Central memory CD4-positive, alpha-beta T cell (primary cell): ENCODE data around the gene GRIN2A.
"Not testable (repeated sequence)": the region's sequence is repeated elsewhere in the genome, so short reads cannot be mapped to it uniquely, and the experiment has no call there.

ENCODE experiments used
- DNase-seq: peaks from one replicate; pipeline ENCODE4 v3.0.0; 2022

GRIN2A gene

GRCh38 chr16:9908613-9909012 is 273.6 kb downstream of the GRIN2A start:
- no peak for DNase-seq

GRCh38 chr16:9907752-9908151 is 274.5 kb downstream of the GRIN2A start:
- DNase-seq: no peak

GRCh38 chr16:9906218-9906617 is 276.0 kb downstream of the GRIN2A start:
- DNase-seq: no peak

- no peak for DNase-seq
These were observed 277.7 kb downstream of the GRIN2A start for GRCh38 chr16:9904526-9904925.

- DNase-seq: no peak
These were observed 281.7 kb downstream of the GRIN2A start for GRCh38 chr16:9900576-9900975.

GRCh38 chr16:9898555-9898954 is 283.7 kb downstream of the GRIN2A start:
- DNase-seq: no peak

GRCh38 chr16:9898124-9898523 is 284.1 kb downstream of the GRIN2A start:
- DNase-seq: no peak

- no peak for DNase-seq
These were observed 286.4 kb downstream of the GRIN2A start for GRCh38 chr16:9895817-9896216.

GRCh38 chr16:9885876-9886275 is 296.4 kb downstream of the GRIN2A start:
- DNase-seq: no peak

GRCh38 chr16:9885467-9885866 is 296.8 kb downstream of the GRIN2A start:
- DNase-seq: no peak

- DNase-seq: not testable (repeated sequence)
These were observed 306.2 kb downstream of the GRIN2A start for GRCh38 chr16:9875981-9876380.

GRCh38 chr16:9874219-9874618 is 308.0 kb downstream of the GRIN2A start:
- DNase-seq: no peak

- no peak for DNase-seq
These were observed 311.3 kb downstream of the GRIN2A start for GRCh38 chr16:9870962-9871361.

- no peak for DNase-seq
These were observed 312.5 kb downstream of the GRIN2A start for GRCh38 chr16:9869776-9870175.

GRCh38 chr16:9868606-9869149 is 313.6 kb downstream of the GRIN2A start:
- DNase-seq: no peak

GRCh38 chr16:9867176-9867575 is 315.1 kb downstream of the GRIN2A start:
- no peak for DNase-seq

GRCh38 chr16:9864461-9864860 is 317.8 kb downstream of the GRIN2A start:
- no peak for DNase-seq

- DNase-seq: no peak
These were observed 319.9 kb downstream of the GRIN2A start for GRCh38 chr16:9862327-9862726.

- no peak for DNase-seq
These were observed 321.4 kb downstream of the GRIN2A start for GRCh38 chr16:9860876-9861275.

GRCh38 chr16:9859701-9860327 is 322.4 kb downstream of the GRIN2A start:
- DNase-seq: no peak

- DNase-seq: no peak
These were observed 327.6 kb downstream of the GRIN2A start for GRCh38 chr16:9854675-9855074.

- no peak for DNase-seq
These were observed 330.2 kb downstream of the GRIN2A start for GRCh38 chr16:9852003-9852402.

GRCh38 chr16:9850817-9851216 is 331.4 kb downstream of the GRIN2A start:
- no peak for DNase-seq

- DNase-seq: no peak
These were observed 332.5 kb downstream of the GRIN2A start for GRCh38 chr16:9849697-9850245.

GRCh38 chr16:9847146-9847545 is 335.1 kb downstream of the GRIN2A start:
- DNase-seq: no peak
